Stromal cell of bone marrow (primary cell): ENCODE measurements around the gene SRPK2.
"Not testable (repeated sequence)": the region's sequence is repeated elsewhere in the genome, so short reads cannot be mapped to it uniquely, and the experiment has no call there.

Experiments used
- DNase-seq: peaks from one replicate; pipeline ENCODE4 v3.0.0-alpha.2; 2012; ENCODE audit warnings: low read depth

The SRPK2 gene

GRCh38 chr7:105388356-105389087 is at the start of gene SRPK2:
TSS of gene SRPK2 (minus strand) at chr7:105388921.
- peak; percentile 45 for DNase-seq

- no peak for DNase-seq
Observed at GRCh38 chr7:105438254-105438653, 49.5 kb upstream of the SRPK2 start.

GRCh38 chr7:105437356-105437755 is 48.6 kb upstream of the SRPK2 start:
- not testable (repeated sequence) for DNase-seq

- DNase-seq, result no peak
Observed at GRCh38 chr7:105429746-105430612, 41.3 kb upstream of the SRPK2 start.

- DNase-seq, result no peak
Observed at GRCh38 chr7:105426606-105427146, 38.0 kb upstream of the SRPK2 start.

GRCh38 chr7:105423987-105424386 is 35.3 kb upstream of the SRPK2 start:
- DNase-seq, result no peak

GRCh38 chr7:105413887-105414437 is 25.2 kb upstream of the SRPK2 start:
- no peak for DNase-seq

- DNase-seq, result not testable (repeated sequence)
Observed at GRCh38 chr7:105410774-105411173, 22.1 kb upstream of the SRPK2 start.

- DNase-seq, result not testable (repeated sequence)
Observed at GRCh38 chr7:105409775-105410174, 21.1 kb upstream of the SRPK2 start.

- no peak for DNase-seq
Observed at GRCh38 chr7:105408791-105409410, 20.2 kb upstream of the SRPK2 start.

GRCh38 chr7:105403128-105403527 is 14.4 kb upstream of the SRPK2 start:
- DNase-seq, result no peak

- peak; percentile 28 for DNase-seq
Observed at GRCh38 chr7:105402221-105403095, 13.7 kb upstream of the SRPK2 start.

- peak; percentile 25 for DNase-seq
Observed at GRCh38 chr7:105399043-105399725, 10.5 kb upstream of the SRPK2 start.

- DNase-seq, result no peak
Observed at GRCh38 chr7:105396566-105396965, 7.8 kb upstream of the SRPK2 start.

GRCh38 chr7:105391429-105391828 is 2.7 kb upstream of the SRPK2 start:
- DNase-seq, result no peak

- DNase-seq, result no peak
Observed at GRCh38 chr7:105389889-105390288, 1.2 kb upstream of the SRPK2 start.

GRCh38 chr7:105389088-105389650 is 448 bp upstream of the SRPK2 start:
- DNase-seq, result peak; percentile 34

- DNase-seq, result no peak
Observed at GRCh38 chr7:105387508-105388355, 989 bp downstream of the SRPK2 start.

- no peak for DNase-seq
Observed at GRCh38 chr7:105377903-105378302, 10.8 kb downstream of the SRPK2 start.
